Ammon's horn (tissue), 1 donor: ENCODE data around the gene SVIL.
"Not testable (repeated sequence)": the region's sequence is repeated elsewhere in the genome, so short reads cannot be mapped to it uniquely, and the experiment has no call there.

Experiments
- DNase-seq: peaks from one replicate; pipeline ENCODE4 v3.0.0-alpha.2; 2016; ENCODE audit warnings: low spot score

Gene SVIL

DNA sequence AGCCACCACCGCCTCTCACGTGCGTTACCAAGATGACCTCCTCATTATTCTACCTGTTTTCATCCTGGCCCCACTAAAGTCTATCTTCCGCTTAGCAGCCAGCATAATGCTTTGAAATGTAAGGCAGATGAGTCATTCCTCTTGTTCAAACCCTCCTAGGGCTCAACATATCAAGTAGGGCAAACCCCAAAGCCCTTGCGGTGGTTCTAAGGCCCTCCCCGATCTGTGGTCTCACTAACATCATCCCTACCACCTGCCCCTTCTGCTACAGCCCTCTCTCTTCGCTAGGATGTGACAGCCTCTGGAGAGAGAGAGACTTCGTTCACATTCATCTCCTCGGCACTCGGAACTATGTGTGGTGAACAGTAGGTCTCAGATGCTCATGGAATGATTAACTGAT lies 94.8 kb downstream of the SVIL start:
- no peak for DNase-seq

DNA sequence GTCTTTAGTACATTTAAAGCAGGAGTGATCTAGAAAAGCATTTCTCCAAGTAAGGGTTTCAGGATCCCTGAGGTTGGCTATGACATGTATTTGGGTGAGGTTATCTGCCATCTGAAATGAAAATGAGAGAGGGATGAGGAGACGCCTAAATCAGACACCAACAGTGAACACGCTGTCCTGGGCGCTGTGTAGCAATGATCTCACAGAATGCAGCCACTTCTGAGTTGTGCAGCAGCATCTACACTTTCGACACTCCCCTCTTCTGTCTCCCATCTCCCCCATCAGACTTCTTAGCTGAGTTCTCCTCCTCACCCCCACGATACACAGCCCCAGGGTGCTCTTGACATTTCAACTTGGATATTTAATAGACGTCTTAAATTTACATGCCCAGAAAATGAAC lies 95.4 kb downstream of the SVIL start:
- DNase-seq, result no peak

DNA sequence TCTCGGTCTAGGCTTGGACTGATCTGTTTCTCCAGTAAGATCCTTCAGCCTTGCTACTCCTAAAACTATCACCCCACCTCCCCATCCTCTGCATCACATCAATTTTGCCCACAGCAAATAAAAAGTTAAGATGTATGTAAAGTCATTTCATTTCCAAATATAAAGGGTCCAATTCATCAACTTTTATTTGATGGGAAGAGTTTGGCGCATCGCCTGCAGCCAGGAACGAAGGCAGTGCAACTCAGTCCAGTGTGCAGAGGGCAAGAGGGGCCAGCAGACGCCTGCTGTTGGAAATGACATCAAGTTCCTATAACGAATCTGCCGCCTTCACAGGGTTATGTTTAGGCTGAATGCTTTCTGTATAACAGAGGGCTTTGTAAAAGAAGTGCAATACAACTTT lies 97.0 kb downstream of the SVIL start:
- no peak for DNase-seq

DNA sequence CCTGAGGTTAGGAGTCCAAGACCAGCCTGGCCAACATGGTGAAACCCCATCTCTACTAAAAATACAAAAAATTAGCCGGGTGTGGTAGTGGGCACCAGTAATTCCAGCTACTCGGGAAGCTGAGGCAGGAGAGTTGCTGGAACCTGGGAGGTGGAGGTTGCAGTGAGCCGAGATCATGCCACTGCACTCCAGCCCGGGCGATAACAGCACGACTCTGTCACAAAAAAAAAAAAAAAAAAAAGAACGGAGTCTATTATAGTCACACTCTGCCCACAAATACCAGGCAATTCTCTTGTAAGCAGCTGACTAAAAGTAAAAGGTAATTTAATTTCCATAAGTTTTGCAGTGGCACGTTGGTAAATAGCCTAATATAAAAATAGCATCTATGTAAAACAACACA lies 98.1 kb downstream of the SVIL start:
- DNase-seq, result not testable (repeated sequence)

DNA sequence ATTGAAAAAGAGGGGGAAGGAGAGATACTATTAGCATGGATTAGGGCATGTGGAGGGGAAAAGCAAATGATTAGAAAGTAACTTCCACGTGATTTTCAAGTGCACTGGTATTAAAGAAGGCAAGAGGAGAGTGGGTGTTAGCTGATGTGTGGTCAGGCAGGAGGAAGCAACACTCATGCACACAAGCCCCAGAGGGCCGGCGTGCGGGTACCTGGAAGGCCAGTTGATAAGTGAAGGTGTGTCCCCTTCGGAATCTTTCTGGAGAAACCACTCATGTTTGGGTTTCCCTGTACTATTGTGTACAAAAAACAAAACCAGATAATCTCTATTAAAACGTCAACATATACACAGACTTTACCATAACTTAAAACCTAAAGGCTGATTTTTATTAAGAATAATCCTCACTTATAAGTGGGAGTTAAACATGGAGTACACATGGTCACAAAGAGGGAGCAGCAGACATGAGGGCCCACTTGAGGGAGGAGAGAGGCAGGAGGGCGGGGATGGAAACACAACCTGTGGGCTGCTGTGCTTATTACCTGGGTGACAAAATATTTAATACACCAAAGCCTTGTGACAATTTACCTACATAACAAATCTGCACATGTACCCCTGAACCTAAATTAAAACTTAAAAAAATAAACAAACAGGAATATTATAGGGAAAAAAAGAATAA lies 98.9 kb downstream of the SVIL start:
- DNase-seq, result no peak

DNA sequence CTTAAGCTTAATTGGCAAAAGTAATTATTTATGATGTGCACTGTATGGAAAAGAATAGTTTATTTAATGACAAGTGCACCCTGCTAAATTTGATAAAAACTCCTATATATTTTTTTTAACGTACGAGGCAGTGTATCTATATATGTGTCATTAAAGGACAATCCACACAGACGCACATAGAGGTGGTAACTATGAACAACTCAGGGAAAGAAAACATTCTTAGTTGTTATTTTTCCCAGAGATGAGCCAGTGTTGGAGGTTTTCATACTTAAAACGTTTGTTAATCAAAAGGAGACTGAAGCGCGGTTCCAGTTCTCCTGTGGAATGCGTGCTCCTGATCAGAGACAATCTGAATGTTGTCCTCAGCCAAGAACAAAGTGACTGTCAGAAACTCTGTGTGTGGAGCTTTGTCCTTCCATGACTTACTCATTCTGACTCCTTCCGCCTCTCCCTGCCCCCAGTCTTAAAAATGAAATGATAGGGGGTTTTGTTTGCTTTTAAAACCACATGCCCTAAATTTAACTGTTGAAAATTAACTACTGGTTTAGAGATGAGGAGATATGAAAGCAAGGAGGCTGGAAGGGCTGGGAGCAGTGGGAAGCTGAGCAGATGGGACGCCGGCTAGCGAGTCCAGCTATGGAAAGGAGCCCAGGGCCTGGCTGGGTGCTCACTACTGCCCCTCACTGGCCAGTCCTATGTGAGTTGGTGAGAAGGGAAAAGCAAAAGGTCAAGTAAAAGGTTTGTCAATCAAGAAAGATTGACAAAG lies 99.6 kb downstream of the SVIL start:
- peak; percentile 71 for DNase-seq

DNA sequence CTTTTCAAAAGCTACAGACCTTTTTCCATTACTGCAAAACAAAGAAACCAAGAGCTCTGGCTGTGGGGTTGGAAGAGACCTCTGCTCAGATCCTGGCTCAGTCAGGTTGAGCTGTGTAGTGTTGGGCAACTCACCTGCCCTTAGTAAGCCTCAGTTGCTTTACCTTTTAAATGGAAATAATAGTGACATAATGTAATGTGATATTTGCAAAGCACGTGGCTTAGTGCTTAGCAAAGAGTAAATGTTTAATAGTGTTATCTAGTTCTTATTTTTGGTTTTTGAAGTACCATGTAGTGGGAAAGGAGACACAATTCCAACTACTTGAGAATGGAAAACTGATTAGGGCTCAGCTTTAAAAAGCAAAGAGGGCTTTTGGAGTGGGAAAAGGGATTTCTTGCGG lies 100.2 kb downstream of the SVIL start:
- DNase-seq, result no peak

DNA sequence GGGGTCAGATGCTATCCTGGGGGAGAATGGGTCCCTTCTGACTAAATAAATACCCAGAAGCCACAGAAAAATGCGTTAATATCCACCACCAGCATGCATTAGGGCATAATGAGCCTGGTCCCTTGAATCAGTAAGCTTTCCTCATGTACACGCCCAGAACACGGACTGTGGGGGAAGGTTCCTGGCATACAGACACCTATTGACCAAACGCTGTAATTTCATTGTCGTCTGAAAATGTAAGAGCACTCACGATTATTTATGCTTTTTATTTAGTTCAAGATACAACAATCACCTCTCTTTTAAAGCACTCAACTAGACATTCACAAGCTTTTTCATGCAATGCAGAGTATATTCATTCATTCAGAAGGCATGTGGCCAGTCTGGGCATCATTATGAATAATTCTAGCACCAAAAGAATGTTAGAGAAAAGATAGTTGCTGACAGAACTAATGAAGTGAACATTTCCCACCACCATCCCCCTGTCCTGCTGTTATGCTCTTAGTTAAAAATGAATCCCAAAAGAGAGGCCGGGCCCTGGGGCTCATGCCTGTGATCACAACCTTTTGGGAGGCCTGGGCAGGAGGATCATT lies 101.0 kb downstream of the SVIL start:
- no peak for DNase-seq

DNA sequence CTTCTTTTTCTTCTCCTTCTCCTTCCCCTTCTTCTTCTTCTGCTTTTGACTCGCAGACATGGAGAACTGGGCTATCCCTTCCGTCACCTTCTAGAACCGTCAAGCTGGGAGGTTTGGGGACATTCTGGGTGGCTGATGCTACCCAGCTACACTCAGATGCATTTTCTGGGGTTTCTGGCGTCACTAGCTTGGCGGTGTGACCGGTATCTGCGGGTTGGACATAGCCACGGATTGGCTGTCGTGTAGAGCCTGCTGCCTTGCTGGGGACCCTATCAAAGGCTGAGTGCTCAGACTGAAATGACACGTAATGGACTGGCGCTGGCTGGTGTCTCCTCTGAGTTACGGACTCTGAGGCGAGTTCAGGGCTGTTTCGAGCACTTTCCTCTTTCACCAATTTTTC lies 101.7 kb downstream of the SVIL start:
- DNase-seq, result no peak

DNA sequence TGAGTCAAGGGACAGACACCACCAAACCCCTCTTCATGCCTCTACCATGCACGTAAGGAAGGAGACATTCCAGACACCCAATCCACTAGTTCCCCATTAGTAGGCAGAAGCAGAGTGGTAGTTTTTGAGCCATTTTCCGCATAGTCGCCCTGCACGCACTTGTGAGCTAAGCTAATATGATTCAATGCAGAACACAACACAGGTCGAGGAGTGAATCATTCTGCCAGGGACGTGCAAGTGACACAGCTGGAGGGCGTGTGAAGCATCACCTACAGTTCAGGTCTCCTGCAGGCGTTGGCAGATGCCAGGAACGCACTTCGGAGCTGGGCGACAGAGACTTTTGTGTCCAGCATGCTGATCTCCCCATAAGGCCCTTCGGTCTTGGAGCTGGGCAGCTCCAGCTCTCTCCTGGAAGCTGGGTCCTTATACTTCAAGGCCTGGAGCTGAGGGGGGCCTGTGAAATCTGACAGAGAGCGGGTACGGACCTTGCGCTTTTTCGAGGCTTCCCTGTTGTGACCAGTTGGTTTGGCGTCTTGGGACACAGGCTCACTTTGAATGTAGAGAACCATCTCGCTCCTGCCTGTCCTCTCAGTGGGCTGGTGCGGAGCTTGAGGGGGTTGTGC lies 102.4 kb downstream of the SVIL start:
- no peak for DNase-seq

DNA sequence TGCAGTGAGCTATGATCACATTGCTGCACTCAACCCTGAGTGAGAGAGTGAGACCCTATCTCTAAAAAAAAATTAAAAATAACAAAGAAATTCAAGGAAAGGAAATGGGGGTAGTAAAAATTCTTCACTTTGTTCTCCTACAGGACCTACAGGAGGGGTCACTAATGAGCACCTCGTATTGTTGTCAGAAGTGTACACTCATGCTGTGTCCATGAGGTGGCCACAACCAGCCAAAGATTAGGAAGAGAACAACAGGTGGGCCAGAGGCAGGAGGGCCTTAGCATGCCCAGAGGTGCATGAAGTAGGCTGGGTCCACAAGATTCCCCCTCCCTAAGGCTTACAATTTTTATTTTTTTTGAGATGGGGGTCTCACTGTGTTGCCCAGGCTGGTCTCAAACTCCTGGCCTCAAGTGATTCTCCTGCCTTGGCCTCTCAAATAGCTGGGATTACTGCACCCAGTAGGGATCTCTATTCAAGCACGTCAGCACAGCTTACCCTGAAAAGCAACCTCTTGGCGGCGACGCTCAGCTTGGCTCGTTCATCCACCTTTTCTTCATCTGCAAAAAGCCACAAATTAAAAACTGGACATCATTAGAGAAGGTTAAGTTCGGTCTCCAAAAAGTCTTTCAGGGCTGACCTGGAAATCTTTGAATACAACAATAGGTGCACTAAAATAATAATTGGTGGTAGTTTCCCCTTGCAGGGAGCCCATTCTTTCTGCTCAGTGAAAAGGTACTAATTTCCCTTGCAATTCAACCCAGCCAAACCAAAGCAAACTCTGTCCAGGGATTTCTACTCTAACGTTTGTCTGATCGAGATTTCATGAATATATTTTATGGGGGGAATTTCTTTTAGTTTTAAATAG lies 104.4 kb downstream of the SVIL start:
- DNase-seq, result no peak

DNA sequence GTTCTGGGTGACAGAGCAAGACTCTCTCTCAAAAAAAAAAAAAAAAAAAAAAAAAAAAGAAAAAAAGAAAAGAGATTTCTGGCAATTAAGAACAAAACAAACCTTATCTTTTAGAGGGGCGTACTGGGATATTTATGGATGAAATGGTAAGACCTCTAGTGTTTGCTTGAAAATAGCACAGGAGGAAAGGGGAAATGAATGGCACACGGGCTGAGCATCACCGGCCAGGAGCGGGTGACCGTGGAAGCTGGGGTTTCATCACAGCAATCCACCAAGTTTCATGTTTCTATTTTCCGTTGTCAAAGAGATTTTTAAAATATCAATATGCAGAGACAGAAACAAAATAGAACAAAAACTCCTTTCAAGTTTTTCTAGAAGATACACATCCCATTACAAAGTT lies 105.6 kb downstream of the SVIL start:
- DNase-seq, result no peak

DNA sequence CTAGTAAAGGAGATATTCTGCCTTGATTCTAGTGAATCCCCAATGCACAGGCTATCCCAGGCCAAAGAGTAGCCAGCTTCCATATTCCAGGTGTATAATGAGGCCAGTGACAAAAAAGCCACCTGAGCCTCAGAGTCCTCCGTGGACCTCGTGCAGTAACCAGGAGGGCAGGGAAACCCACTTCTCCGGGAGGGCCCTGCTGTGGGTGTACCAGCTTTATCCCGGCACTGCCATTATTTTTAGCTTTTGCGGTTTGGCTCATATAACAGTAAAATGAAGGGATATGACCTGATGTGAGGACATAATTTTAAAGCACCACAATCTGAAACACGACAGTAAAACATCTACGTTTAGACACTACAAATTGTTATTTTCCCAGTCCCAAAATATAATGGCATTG lies 109.0 kb downstream of the SVIL start:
- no peak for DNase-seq

DNA sequence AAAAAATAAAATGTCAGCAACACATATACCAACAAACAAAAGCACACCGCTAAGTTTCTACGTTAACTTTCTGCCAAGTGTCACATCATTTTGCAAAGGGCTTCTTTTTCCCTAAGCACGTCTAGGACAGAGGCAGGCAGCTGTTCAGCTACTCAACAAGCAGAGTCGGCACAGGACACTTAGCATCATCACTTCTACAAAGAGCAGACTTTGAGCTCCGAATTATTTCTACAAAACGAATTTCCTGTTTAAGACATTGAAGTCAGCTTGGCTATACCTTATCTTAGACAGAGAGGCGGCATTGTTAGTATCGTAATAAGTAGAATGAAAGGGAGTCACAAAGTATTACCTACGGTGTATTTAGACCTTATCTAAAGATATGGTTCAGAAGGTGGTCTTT lies 110.1 kb downstream of the SVIL start:
- no peak for DNase-seq

DNA sequence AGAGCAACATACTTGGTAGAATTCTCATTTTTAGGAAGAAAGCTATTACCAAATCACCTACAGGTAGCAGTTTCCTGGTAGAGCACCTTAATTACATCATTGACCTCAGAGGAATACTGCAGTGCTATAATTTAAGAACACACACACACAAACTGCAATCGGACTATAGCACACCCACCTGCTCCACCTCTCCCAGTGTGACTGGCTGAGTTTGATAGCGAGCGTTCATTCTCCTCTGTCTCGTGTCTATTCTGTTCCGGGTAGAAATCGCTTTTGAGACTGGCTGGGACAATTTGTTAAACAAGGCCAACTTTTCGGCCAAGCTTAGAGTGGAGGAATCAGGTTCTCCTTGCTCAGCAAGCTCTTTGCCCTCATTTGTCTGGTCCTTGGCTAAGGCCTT lies 110.5 kb downstream of the SVIL start:
- DNase-seq, result no peak

DNA sequence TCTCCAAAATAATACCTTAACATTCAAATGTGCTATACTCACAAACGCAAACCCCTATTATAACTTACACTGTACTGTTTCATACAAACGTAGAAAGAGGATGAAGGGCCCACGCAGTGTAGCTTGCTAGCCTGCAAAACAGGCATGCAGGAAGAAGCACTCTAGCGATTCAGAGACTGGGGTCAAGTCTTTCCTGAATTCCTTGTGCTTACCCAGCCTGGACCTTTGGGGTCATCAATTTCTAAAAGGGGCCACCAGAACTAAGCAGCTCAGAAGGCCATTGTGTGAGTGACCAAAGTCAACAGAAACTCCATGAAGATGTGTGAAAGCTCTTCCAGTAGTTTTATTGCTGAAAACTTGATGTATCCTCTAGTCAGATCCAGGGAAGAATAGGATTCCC lies 111.9 kb downstream of the SVIL start:
- no peak for DNase-seq

DNA sequence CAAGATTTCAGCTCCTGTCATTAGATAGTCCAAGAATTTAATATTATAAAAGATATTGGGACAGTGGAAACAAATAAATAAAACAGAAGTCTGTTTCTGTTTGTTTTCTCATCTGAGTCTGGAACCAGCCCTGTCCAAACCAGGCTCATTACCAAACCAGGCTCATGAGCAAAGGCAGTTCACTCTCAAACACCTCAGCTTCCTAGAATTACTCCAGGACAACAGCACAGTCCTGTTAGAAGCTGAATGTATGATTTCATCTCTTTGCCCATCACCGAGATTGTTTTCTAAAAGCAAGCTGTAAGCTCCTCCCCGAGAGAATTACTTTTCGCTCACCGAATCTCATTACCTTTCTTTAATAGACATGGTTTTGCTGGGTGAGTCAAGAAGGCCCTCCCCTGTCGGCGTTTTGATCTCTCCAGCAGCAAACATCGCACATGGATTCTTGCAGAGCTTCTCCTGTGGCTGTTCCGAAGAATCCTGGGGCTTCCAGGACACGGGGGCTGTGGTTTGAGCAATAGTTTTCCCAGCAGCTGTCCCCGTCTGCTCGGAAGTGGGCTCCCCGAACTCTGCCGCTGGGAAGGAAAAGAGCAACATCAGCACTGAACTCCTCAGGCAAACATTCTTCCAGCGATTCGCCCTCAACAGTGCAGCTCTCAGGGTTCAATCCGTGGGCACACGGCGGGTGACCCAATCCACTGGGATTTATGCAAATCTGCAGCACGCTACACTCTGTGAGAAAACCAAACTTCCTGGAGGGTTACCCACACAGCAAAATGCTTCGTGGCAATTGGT lies 112.5 kb downstream of the SVIL start:
- no peak for DNase-seq

DNA sequence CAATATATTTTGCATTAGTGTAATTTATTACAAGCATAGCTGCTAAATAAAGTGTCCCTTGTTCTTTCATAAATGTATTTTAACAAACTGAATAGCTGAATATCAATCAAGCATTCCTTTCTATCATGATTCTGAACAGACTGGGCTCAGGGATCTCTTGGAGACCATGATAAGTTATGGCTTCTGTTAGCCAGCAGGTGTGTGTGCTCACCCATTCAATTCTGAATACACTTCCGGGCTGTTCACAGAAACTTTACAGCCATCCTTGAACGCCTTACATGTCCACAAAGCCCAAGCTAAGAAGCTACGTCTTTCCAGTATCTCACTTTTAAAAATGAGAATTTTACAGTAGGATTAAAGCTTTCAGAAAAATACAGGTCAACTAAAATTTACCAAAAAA lies 115.1 kb downstream of the SVIL start:
- DNase-seq, result no peak

DNA sequence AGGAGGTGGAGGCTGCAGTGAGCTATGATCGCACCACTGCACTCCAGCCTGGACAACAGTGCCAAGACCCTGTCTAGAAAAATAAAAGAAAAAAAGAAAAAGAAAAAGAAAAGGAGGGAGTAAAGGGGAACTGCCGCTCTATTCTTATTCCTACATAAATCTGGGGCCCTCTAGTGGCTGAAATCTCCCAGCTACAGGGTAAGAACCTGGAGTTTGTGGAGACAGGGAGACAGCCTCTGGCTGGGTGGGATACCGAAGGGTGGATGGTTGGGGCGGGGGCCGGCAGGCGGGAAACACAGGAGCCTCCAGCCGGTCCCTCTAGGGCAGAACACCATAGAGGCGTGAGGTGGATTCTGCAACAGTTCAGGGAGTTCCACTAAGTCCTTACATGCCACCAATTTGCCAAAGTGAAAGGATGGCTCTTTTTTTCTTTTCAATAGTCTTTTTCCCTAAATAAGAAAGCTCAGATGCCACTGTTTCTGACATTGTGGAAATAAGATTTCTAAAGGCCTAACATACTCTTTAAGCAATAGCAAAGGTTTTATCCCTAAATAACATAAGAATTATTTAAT lies 117.3 kb downstream of the SVIL start:
- DNase-seq, result no peak

DNA sequence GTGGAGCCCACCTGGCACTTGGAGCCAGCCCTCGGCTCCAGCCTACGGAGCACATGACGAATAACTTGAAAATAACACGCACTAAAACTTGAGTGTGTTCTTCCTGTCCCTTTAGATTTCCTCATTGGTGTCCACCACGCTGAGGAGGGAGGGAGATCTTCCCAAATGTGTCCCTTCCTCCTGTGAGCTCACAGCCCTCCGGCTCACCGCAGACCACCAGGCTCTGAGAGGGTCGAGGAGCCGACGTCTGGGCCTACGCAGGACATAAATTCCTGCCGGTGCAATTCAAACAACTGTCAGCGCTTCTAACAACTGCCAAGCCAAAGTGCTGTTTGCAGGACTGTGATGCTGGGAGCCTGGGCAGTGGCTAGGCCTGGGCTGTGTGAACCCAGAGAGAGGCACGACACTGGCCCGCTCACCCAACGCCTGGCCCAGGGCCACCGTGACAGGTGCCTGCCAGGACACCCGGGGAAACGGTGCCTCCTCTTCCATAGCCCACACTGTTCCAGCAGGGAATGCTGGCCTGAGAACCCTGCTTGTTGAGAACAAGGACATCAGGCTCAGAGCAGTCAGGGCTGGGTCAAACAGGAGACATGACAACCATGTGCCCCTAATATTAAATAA lies 118.3 kb downstream of the SVIL start:
- not testable (repeated sequence) for DNase-seq
